K562 (cell line): ENCODE measurements around the gene ADCY6. TPM values are rescaled to one million over a fixed set of nuclear protein-coding genes. Genes with fewer than 3 reads are reported as not detected.

Source experiments
- ATAC-seq: fragments of 200-7000 bp; cut with Tn5 transposase; 3 replicates; pipeline ENCODE4 v1.9.1; 2020; ENCODE audit warnings: moderate library complexity
- BruUV-seq: library from RNA; stranded (reverse); fragments of 400-500 nt; replicated peaks from 2 replicates; lab custom pipeline; 2021; lab: Mats Ljungman, UMichigan
- CTCF ChIA-PET: fragments of 300-600 bp; formaldehyde crosslinking; extraction: SDS; loops from one replicate; lab custom pipeline; 2021; ENCODE audit warnings: low intra/inter-chr PET ratio; lab: Yijun Ruan, JAX
- POLR2A ChIA-PET: fragments of 300-600, 350-650 bp; sonication (Branson Sonifier 250); formaldehyde crosslinking; extraction: SDS; loops from one replicate; lab custom pipeline; 2021; ENCODE audit warnings: antibody characterized with exemption, inconsistent platforms; lab: Yijun Ruan, JAX
- DNase-seq, 4 experiments: peaks; one replicate each; pipeline versions ENCODE4 v3.0.0 to v3.0.0-alpha.2; 2011 to 2018; ENCODE audit warnings: low spot score in 3 of 4, mixed read lengths in 3 of 4; ENCODE audit errors: extremely low read depth in 1 of 4
- FAIRE-seq: peaks from 2 replicates; lab custom pipeline; 2011; peaks lifted over from hg19 to GRCh38; lab: Jason Lieb, UNC
- H2AFZ ChIP-seq: 2 replicates; pipeline ENCODE4 v1.6.0; 2011; ENCODE audit warnings: low read depth, low read length, control low read depth, inconsistent platforms
- H3K27ac ChIP-seq: fragments of 200-600 bp; 3 replicates; pipeline ENCODE4 v1.8.0; 2011; ENCODE audit warnings: low read depth, mild to moderate bottlenecking, control low read depth, inconsistent platforms, low read length, moderate library complexity, mixed read lengths; ENCODE audit errors: extremely low read depth
- H3K27me3 ChIP-seq, 2 experiments: fragments of 300-600 bp in 1 of 2; 2 replicates in 1 of 2; 3 replicates in 1 of 2; pipeline versions ENCODE4 v1.6.0 to v1.8.0; 2011; ENCODE audit warnings: inconsistent platforms in 2 of 2, low read length in 2 of 2, mild to moderate bottlenecking in 1 of 2, mixed read lengths in 1 of 2, moderate library complexity in 1 of 2; ENCODE audit not compliant: control insufficient read depth in 2 of 2, insufficient read depth in 2 of 2
- H3K36me3 ChIP-seq: fragments of 300-600 bp; 3 replicates; pipeline ENCODE4 v1.8.0; 2011; ENCODE audit warnings: mild to moderate bottlenecking, low read length, inconsistent platforms; ENCODE audit not compliant: control insufficient read depth, insufficient read depth
- H3K4me1 ChIP-seq, 2 experiments: fragments of 200-600 bp in 1 of 2; replicated peaks in 1 of 2; 2 replicates in 1 of 2; 3 replicates in 1 of 2; pipeline versions ENCODE4 v1.5.1 to v1.8.0; 2011; ENCODE audit warnings: inconsistent platforms in 2 of 2, low read length in 2 of 2, mild to moderate bottlenecking in 1 of 2, mixed read lengths in 1 of 2, moderate library complexity in 1 of 2; ENCODE audit not compliant: control insufficient read depth in 2 of 2, insufficient read depth in 2 of 2
- H3K4me2 ChIP-seq: 2 replicates; pipeline ENCODE4 v1.6.1; 2011; ENCODE audit warnings: low read length, control low read depth, inconsistent platforms, mixed read lengths; ENCODE audit not compliant: insufficient read depth
- H3K4me3 ChIP-seq: fragments of 200-600 bp; sonication (generic), shearing (Covaris generic); 2 replicates; pipeline ENCODE4 v1.5.1; 2016; ENCODE audit warnings: control low read depth, inconsistent platforms
- H3K79me2 ChIP-seq: fragments of 200-600 bp; 3 replicates; pipeline ENCODE4 v1.8.0; 2011; ENCODE audit warnings: low read length, inconsistent platforms; ENCODE audit not compliant: control insufficient read depth, insufficient read depth
- H3K9ac ChIP-seq, 2 experiments: 2 replicates each; pipeline versions ENCODE4 v1.6.0 to v1.6.1; 2011; ENCODE audit warnings: low read depth in 2 of 2, low read length in 2 of 2, control low read depth in 1 of 2, inconsistent platforms in 1 of 2, mild to moderate bottlenecking in 1 of 2, mixed read lengths in 1 of 2; ENCODE audit not compliant: insufficient read depth in 1 of 2
- H3K9me1 ChIP-seq: one replicate; pipeline ENCODE4 v1.6.0; 2011; ENCODE audit warnings: inconsistent platforms, mild to moderate bottlenecking, low read length, moderate library complexity; ENCODE audit not compliant: control insufficient read depth, insufficient read depth
- H3K9me3 ChIP-seq: replicated peaks from 2 replicates; pipeline ENCODE4 v1.5.1; 2011; ENCODE audit warnings: low read depth, low read length, inconsistent platforms; ENCODE audit not compliant: control insufficient read depth, insufficient read depth
- H4K20me1 ChIP-seq: replicated peaks from 2 replicates; pipeline ENCODE4 v1.6.1; 2011; ENCODE audit warnings: low read length, inconsistent platforms, mixed read lengths; ENCODE audit not compliant: control insufficient read depth, insufficient read depth
- DLX4 ChIP-seq: fragments of 250-450 bp; sonication (Bioruptor Pico); IDR thresholded peaks from 2 replicates; pipeline ENCODE4 v1.6.1; 2021; ENCODE audit warnings: mild to moderate bottlenecking
- ETV5 ChIP-seq: sonication (generic); formaldehyde crosslinking; IDR thresholded peaks from 2 replicates; pipeline ENCODE4 v1.4.0; 2020; ENCODE audit warnings: low read depth, mild to moderate bottlenecking, missing genetic modification reagents
- KAT7 ChIP-seq: sonication (generic); formaldehyde crosslinking; IDR thresholded peaks from 2 replicates; pipeline ENCODE4 v1.8.0; 2022; ENCODE audit warnings: missing genetic modification reagents, mild to moderate bottlenecking, borderline replicate concordance
- MEIS2 ChIP-seq: fragments of 450-650 bp; IDR thresholded peaks from 2 replicates; pipeline ENCODE4 v1.6.1; 2014; ENCODE audit warnings: mild to moderate bottlenecking; ENCODE audit not compliant: partially characterized antibody
- NR2C2 ChIP-seq, 2 experiments: fragments of 200-800 bp in 1 of 2; sonication (Bioruptor generic) in 1 of 2; sonication (generic) in 1 of 2; formaldehyde crosslinking in 1 of 2; IDR thresholded peaks; 2 replicates each; pipeline versions ENCODE4 v1.6.1 to v1.8.0; 2016 to 2022; ENCODE audit warnings: mild to moderate bottlenecking in 1 of 2, missing compliant biosample characterization in 1 of 2, missing genetic modification characterization in 1 of 2, missing genetic modification reagents in 1 of 2
- ZNF75A ChIP-seq: fragments of 450-650 bp; formaldehyde crosslinking; IDR thresholded peaks from 2 replicates; pipeline ENCODE4 v1.4.0; 2020; ENCODE audit warnings: mild to moderate bottlenecking
- WGBS: fragments of 100-300 bp; shearing (Covaris generic); methylation state at CpG from one replicate; pipeline ENCODE4 v1.1.6; 2016; ENCODE audit warnings: low coverage, mixed read lengths; ENCODE audit not compliant: insufficient coverage; ENCODE audit errors: missing lambda C conversion rate; 5-methylcytosine and 5-hydroxymethylcytosine counted together
- in situ Hi-C: fragments of 300-500 bp; cut with MboI; formaldehyde crosslinking; loops from 4 replicates; pipeline ENCODE4 v1.15.0; 2018; ENCODE audit warnings: inconsistent platforms, mixed read lengths
- intact Hi-C: fragments of 100-400 bp; cut with micrococcal nuclease; formaldehyde crosslinking; loops from 2 replicates; pipeline ENCODE4 v1.14.2; 2022
- polyA plus RNA-seq, 8 experiments: library from polyadenylated mRNA; depleted of rRNA in 4 of 8; stranded (reverse) in 5 of 8; unstranded in 3 of 8; fragments of >200 nt; fragmentation: Nextera tagmentation in 2 of 8; fragmentation: Illumina TruSeq in 1 of 8; extraction: Ambion mirVana in 2 of 8; extraction: Trizol in 1 of 8; gene quantifications; 2 replicates each; pipeline versions ENCODE4 v1.2.1 to v1.2.3, GENCODE V29; 2011 to 2014; ENCODE audit warnings: inconsistent platforms in 1 of 8, missing spikeins in 1 of 8
- total RNA-seq, 7 experiments: library from RNA; depleted of rRNA in 6 of 7; stranded (reverse); fragments of >200 nt in 6 of 7; fragmentation: Illumina TruSeq in 2 of 7; extraction: Trizol in 2 of 7; gene quantifications; 2 replicates each; pipeline versions ENCODE4 v1.2.1 to v1.2.3, GENCODE V29; 2011 to 2021; ENCODE audit warnings: low replicate concordance in 1 of 7
- TF ChIP-seq, protein P1 (sequence below), 3 experiments: IDR thresholded peaks in 2 of 3; conservative IDR thresholded peaks in 1 of 3; 2 replicates each; pipeline ENCODE4 v1.5.1; 2011 to 2012; ENCODE audit warnings: low read length in 3 of 3, mild to moderate bottlenecking in 3 of 3, control low read depth in 2 of 3, improper control_type of control experiment in 1 of 3, inconsistent platforms in 1 of 3, low read depth in 1 of 3, mixed read lengths in 1 of 3, moderate library complexity in 1 of 3; ENCODE audit not compliant: insufficient read depth in 2 of 3
- TF ChIP-seq, protein P2 (sequence below): sonication (generic); formaldehyde crosslinking; IDR thresholded peaks from 2 replicates; pipeline ENCODE4 v1.8.1; 2023; ENCODE audit warnings: mild to moderate bottlenecking, missing genetic modification reagents

Gene ADCY6
- total and polyA plus RNA-seq, 9 of the 15 experiments (the other 6 are each of a cell fraction or from before 2014, with no cell fraction given), result 0.01 to 1.0 (median 0.53) TPM

DNA sequence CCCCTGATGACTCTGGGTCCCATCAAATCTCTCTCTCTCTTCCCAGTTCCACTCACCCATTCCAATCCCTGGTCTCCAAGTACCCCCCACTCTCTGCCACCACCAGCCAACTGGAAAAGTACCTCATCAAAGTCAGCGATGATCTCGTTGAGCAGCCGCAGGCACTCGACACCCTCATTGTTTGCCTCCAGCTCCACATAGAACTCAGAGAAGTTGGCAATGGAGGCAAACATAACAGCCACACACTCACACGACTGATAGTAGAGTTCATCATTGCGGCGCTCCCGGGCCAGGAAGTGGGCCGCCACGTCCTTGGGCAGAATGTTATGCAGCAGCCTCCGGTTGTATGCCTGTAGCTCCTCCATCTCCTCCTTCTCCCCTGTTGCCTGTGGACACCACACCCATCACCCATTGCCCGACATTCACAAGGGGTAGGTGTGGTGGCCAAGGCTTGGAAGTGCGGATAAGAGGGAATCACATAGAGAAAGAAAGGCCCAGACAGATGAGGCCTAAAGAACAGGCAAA lies 17.2 kb downstream of the ADCY6 start:
- CTCF ChIA-PET, result no interaction called here
- Histone ChIP-seq H3K36me3 (no peaks in the 10 kb centered on the region), H3K27me3 (peaks cover 35 to 79% of the 10 kb centered on the region in 2 experiments), H2AFZ (no peak overlapping the region), H3K27ac (no peak overlapping the region), H3K9me3 (no peaks in the 10 kb centered on the region), H4K20me1 (0 out of 2 replicates have a peak, but pooled peaks cover under 1% of the 10 kb centered on the region), H3K4me3 (no peak overlapping the region), H3K4me2 (no peak overlapping the region), H3K9ac (no peak overlapping the region), H3K9me1 (no peaks in the 10 kb centered on the region), H3K79me2 (no peaks in the 10 kb centered on the region), H3K4me1 (peaks cover 0 to 3% of the 10 kb centered on the region in 2 experiments; a peak in 1 of 5 replicates)
- ATAC-seq (no peak), DNase-seq (no peak), FAIRE-seq (no peak)
- TF ChIP-seq DLX4 (CRISPR knock-in tag) (no peak), KAT7 (no peak), NR2C2 (CRISPR knock-in tag; IDR thresholded peaks at IDR 0.05) (no peak), NR2C2 (tag; IDR thresholded peaks at IDR 0.05) (no peak), ETV5 (CRISPR knock-in tag) (no peak), ZNF75A (CRISPR knock-in tag) (no peak), MEIS2 (no peak)
- TF ChIP-seq, protein P1, sequence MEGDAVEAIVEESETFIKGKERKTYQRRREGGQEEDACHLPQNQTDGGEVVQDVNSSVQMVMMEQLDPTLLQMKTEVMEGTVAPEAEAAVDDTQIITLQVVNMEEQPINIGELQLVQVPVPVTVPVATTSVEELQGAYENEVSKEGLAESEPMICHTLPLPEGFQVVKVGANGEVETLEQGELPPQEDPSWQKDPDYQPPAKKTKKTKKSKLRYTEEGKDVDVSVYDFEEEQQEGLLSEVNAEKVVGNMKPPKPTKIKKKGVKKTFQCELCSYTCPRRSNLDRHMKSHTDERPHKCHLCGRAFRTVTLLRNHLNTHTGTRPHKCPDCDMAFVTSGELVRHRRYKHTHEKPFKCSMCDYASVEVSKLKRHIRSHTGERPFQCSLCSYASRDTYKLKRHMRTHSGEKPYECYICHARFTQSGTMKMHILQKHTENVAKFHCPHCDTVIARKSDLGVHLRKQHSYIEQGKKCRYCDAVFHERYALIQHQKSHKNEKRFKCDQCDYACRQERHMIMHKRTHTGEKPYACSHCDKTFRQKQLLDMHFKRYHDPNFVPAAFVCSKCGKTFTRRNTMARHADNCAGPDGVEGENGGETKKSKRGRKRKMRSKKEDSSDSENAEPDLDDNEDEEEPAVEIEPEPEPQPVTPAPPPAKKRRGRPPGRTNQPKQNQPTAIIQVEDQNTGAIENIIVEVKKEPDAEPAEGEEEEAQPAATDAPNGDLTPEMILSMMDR (IDR thresholded peaks at IDR 0.05 in 2 of 3, conservative IDR thresholded peaks at IDR 0.05 in 1 of 3; ENCODE audit: insufficient read depth in 2 of 3, low read depth in 1 of 3, low read length in 3 of 3), result no peak
- TF ChIP-seq, protein P2, sequence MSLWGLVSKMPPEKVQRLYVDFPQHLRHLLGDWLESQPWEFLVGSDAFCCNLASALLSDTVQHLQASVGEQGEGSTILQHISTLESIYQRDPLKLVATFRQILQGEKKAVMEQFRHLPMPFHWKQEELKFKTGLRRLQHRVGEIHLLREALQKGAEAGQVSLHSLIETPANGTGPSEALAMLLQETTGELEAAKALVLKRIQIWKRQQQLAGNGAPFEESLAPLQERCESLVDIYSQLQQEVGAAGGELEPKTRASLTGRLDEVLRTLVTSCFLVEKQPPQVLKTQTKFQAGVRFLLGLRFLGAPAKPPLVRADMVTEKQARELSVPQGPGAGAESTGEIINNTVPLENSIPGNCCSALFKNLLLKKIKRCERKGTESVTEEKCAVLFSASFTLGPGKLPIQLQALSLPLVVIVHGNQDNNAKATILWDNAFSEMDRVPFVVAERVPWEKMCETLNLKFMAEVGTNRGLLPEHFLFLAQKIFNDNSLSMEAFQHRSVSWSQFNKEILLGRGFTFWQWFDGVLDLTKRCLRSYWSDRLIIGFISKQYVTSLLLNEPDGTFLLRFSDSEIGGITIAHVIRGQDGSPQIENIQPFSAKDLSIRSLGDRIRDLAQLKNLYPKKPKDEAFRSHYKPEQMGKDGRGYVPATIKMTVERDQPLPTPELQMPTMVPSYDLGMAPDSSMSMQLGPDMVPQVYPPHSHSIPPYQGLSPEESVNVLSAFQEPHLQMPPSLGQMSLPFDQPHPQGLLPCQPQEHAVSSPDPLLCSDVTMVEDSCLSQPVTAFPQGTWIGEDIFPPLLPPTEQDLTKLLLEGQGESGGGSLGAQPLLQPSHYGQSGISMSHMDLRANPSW (CRISPR knock-in tag), result no peak
- POLR2A ChIA-PET, result interaction anchor here (0.6 to 1.3 kb wide), 2 partner anchors 9 to 60 kb away, joined by 3 to 4 read pairs; no protein-coding TSS in a partner anchor
- 6% methylated on average over 13 of the region's 13 CpGs for WGBS
- in situ Hi-C loops (no loop called here), intact Hi-C loops (no loop called here)
- BruUV-seq, result no TSS peak
